NAMALWA (cell line): ENCODE results near the gene OR7A17.
A peak's percentile ranks its signal among the peaks of the same experiment; 100 is the strongest.

Source experiments
- DNase-seq: peaks from one replicate; pipeline ENCODE4 v3.0.0-alpha.2; 2015; ENCODE audit warnings: low spot score

The OR7A17 gene

GRCh38 chr19:14886032-14886431 lies at the start of gene OR7A17:
Gene OR7A17 (minus strand): TSS chr19:14886132. CDS start chr19:14881355, 4,777 bp downstream.
- no peak for DNase-seq

DNA sequence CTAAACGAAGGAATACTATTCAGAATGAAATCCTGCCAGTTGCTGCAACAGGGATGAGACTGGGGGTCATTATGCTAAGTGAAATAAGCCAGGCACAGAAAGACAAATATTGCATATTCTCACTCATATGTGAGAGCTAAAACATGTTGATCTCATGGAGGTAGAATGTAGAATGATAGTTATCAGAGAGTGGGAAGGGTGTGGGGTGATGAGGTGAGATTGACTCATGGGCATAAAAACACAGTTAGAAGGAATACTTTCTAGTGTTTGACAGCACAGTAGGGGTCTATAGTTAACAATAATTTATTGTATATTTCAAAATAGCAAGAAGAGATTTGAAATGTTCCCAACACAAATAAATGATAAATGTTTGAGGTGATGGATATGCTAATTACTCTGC lies 47.6 kb upstream of the OR7A17 start:
- DNase-seq, result no peak

GRCh38 chr19:14916848-14917247 lies 30.9 kb upstream of the OR7A17 start:
- no peak for DNase-seq

GRCh38 chr19:14915116-14915515 lies 29.2 kb upstream of the OR7A17 start:
- no peak for DNase-seq

GRCh38 chr19:14906711-14907110 lies 20.8 kb upstream of the OR7A17 start:
- DNase-seq, result no peak

GRCh38 chr19:14901675-14902260 lies 15.8 kb upstream of the OR7A17 start:
- no peak for DNase-seq

DNA sequence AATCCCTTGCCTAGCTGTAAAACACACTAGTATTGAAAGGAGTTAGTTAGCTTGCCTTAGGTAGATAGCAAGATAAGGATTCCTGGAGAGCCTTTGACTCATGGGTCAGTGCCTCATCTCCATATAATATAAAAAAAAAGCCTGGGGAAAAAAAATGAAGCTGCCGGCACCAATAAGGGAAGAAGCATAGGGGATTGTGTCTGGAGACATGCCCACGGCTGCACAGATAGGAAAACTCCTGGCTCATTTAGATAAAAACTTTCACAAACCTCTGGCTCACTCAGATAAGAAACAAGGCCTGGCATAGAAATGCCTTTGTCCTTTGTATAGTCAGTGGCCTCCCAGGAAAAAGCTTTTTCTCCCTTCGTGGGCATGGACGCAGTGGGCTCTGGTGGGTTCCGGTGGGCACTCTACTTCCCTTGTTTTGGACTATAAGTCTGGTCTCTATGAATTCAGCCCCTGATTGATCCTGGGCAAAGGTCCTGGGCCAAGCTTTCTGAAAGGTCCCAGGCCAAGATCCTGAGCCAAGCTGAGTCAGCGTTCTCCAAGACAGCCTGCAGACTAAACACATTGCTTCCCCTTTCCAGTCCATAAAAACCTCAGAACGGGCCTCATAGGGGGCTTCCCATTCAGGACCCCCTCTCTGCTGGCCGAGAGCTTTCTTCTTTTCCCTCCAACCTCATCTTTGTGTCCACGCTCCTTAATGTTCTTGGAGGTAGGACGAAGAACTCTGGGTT lies 4.9 kb upstream of the OR7A17 start:
- no peak for DNase-seq

DNA sequence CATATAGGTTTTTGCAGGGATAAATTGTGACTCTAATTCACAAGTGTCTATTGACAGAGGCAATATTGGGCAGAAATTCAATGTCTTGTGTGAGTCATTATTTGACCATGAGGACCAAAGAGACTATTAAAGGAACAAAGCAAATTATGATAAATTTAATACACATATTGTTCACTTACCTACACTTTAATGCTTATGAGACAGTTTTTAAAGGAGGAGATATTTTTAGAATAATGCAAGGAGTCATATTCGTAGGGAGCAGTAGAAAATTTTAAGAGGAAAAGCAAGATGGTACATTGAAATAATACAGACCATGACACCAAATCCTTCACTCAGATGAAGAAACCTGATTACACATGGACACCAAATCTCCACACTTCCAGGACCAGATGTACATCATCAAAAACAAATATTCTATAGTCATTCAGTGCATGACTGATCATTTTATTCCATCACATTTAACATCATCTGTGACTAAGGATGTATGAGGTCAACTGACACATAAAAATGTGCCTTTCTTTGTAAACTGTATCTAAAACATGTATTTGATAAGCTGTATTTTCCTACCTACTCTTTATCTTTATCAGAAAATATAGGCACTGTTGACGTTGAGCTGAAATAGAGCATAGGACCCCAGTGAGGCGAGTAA lies 4.2 kb upstream of the OR7A17 start:
- no peak for DNase-seq

GRCh38 chr19:14871619-14872230 lies 14.2 kb downstream of the OR7A17 start:
- DNase-seq, result peak; percentile 36

GRCh38 chr19:14868497-14868896 lies 17.4 kb downstream of the OR7A17 start:
- no peak for DNase-seq

GRCh38 chr19:14848822-14849221 lies 37.1 kb downstream of the OR7A17 start, which contains the start of gene OR7A10:
Gene OR7A10 (minus strand): TSS chr19:14848922. CDS start chr19:14841877, 7,045 bp downstream.
- DNase-seq, result no peak

GRCh38 chr19:14843578-14843977 lies 42.4 kb downstream of the OR7A17 start:
- no peak for DNase-seq

DNA sequence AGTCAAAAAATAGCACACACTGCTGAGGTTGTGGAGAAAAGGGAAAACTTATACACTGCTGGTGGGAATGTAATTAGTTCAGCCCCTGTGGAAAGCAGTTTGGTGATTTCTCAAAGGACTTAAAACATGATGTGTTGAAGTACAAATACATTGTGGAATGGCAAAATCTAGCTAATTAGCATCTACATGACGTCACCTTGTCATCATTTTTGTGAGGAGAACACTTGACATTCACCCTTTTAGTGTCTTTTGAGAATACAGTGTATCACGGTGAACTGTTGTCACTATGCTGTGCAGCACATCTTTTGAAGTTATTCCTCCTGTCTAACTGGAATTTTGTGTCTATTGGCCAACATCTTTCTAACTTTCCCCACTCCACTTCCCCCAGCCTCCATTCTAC lies 42.8 kb downstream of the OR7A17 start:
- no peak for DNase-seq

GRCh38 chr19:14840206-14840605 lies 45.7 kb downstream of the OR7A17 start:
- no peak for DNase-seq

GRCh38 chr19:14837391-14837790 lies 48.5 kb downstream of the OR7A17 start:
- no peak for DNase-seq

GRCh38 chr19:14835011-14835410 lies 50.9 kb downstream of the OR7A17 start, which contains the start of the genes OR7A5 and OR7C1:
Gene OR7A5 (minus strand): TSS chr19:14835185. CDS start chr19:14828241, 6,944 bp downstream.
Gene OR7C1 (minus strand): TSS chr19:14835185. CDS start chr19:14800136, 35,049 bp downstream.
- no peak for DNase-seq

GRCh38 chr19:14830702-14831101 lies 55.2 kb downstream of the OR7A17 start:
- DNase-seq, result peak; percentile 9
